Pancreas (tissue), 10 donors: ENCODE measurements around the gene PGGT1B. TPM values are rescaled to one million over a fixed set of nuclear protein-coding genes. Genes with fewer than 3 reads are reported as not detected.

Experiments used
- ATAC-seq, 4 donors: fragments of 200-7000 bp; cut with Tn5 transposase; one replicate each; pipeline versions ENCODE4 v1.8.0 to v1.9.1; 2020; ENCODE audit warnings: mild to moderate bottlenecking in 4 of 4, moderate library complexity in 4 of 4
- DNase-seq, 6 donors: peaks; one replicate each; pipeline ENCODE4 v3.0.0-alpha.2; 2020
- FAIRE-seq: peaks from 2 replicates; lab custom pipeline; 2012; peaks lifted over from hg19 to GRCh38; lab: Jason Lieb, UNC
- H3K27ac ChIP-seq, 4 donors: fragments of 200-600 bp; sonication (generic); 1 replicate in 3 of 4; 2 replicates in 1 of 4; pipeline versions ENCODE4 v1.5.0 to v1.8.0; 2020
- H3K27me3 ChIP-seq, 4 donors: fragments of 200-600 bp; one replicate each; pipeline ENCODE4 v1.8.0; 2021
- H3K36me3 ChIP-seq, 3 donors: fragments of 200-600 bp; sonication (generic) in 1 of 3; one replicate each; pipeline versions ENCODE4 v1.5.0 to v1.8.0; 2020 to 2021
- H3K4me1 ChIP-seq, 3 donors: fragments of 200-600 bp; one replicate each; pipeline ENCODE4 v1.8.0; 2021
- H3K4me3 ChIP-seq, 4 donors: fragments of 200-600 bp; sonication (generic) in 2 of 4; one replicate each; pipeline versions ENCODE4 v1.5.0 to v1.8.0; 2020 to 2021
- H3K9me3 ChIP-seq, 4 donors: fragments of 200-600 bp; one replicate each; pipeline ENCODE4 v1.8.0; 2021
- CTCF ChIP-seq, 4 donors: fragments of 200-600 bp; sonication (generic) in 3 of 4; IDR thresholded peaks; one replicate each; pipeline versions ENCODE4 v1.5.0 to v1.8.0; 2021; ENCODE audit warnings: antibody characterized with exemption in 4 of 4
- WGBS, 2 donors: extraction: QIAGEN DNeasy Blood & Tissue Kit; methylation state at CpG; one replicate each; pipeline ENCODE4 v1.1.7; 2013; 5-methylcytosine and 5-hydroxymethylcytosine counted together
- intact Hi-C, 3 donors: fragments of 100-400 bp; cut with DNase I; formaldehyde crosslinking; loops; one replicate each; pipeline versions ENCODE4 v1.11.1 to v1.14.2; 2022
- polyA plus RNA-seq, 2 donors: library from polyadenylated mRNA; stranded (reverse); fragments of 200-250 nt; gene quantifications; one replicate each; pipeline ENCODE4 v1.2.3, GENCODE V29; 2013
- total RNA-seq, 6 donors: library from RNA; stranded (reverse); fragmentation: NEBNext Ultra II Directional in 4 of 6; extraction: Animal tissue kit (Norgen Biotek cat#: 25700) in 4 of 6; gene quantifications; one replicate each; pipeline versions ENCODE4 v1.2.1 to v1.2.4, GENCODE V29; 2021 to 2023
- donor health status: healthy with polysubstance abuse.
- donor health status: DM: no; HTN: no; CAD: no; lungs with moderate emphysema.
- donor health status: DM: no; HTN: no; CAD: no.
- donor health status: control.
- donor health status: control.
- donor health status: Bipolar disorder and iron deficiency.
- donor health status: DM: yes; HTN: yes; CAD: no.
- donor health status: DM: no; HTN: no; CAD: no.
- donor health status: DM: no; HTN: no; CAD: no.
- donor health status: DM: yes; HTN: yes; CAD: no.

The PGGT1B gene
- total and polyA plus RNA-seq, 8 donors: 1.7 to 24.5 (median 17.7) TPM

DNA sequence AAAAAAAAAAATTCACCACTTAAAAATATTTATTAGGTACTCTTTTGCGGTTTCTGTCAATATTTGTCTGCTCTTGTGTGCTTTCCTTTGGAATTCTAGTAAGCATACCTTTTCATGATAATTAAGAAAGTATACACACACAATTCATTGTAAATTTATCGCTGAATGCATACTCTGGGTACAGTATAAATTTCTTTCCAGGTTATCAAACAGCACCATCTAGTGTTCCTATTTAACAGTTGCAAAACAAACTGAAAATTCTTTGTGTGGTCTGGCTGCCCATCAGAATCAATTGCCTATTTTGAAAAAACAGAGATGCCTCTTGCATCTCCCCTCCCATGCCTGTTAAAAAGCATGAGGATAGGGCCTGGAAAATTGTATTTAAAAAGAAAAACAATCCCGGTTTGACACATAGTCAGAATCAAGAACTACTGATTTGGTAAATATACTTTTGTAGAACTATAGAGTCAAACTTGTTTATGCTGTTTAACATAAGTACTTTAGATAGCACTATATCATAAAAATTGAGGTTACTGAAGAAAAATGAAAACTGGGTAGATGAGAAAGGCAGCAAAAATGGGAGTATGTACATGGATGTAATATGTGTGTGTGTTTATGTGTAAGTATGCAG is 16.2 kb downstream of the PGGT1B start:
- Histone ChIP-seq H3K9me3 (no peaks in the 10 kb centered on the region), H3K4me3 (no peak overlapping the region), H3K4me1 (peaks cover 4 to 17% (median 8%) of the 10 kb centered on the region in 3 donors), H3K27ac (no peak overlapping the region), H3K27me3 (no peaks in the 10 kb centered on the region), H3K36me3 (no peaks in the 10 kb centered on the region)
- peak; percentile 91 for FAIRE-seq
- DNase-seq: no peak
- 8 to 9% methylated on average over 3 of the region's 3 CpGs for WGBS, 2 donors
- peak in 3 of 4 donors; percentile 29 to 64 (median 58) for TF ChIP-seq CTCF (IDR thresholded peaks at IDR 0.05)
- peak; percentile 56 to 86 (median 84) for ATAC-seq
- intact Hi-C loops: loop anchor here in 2 of 3 donors (10.0 kb wide), 2 partner anchors 142 to 152 kb away; no protein-coding TSS in a partner anchor

DNA sequence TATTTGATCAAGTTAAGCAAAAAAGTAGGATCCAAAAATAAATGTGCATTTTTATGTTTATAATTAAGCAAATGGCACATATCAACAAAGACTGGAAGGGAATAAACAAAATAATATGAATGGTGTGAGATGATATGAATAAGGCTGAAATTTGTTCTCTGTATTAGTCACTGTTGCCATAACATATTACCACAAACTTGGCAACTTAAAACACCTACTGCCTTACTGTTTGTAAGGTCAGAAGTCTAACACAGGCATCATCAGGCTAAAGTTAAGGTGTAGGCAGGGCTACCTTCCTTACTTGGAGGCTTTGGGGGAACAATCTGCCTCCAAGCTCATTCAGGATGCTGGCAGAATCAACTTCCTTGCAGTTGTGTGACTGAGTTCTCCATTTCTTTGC is 19.3 kb downstream of the PGGT1B start:
- no peaks in the 10 kb centered on the region for H3K9me3 ChIP-seq
- intact Hi-C loops: loop anchor here in 2 of 3 donors (10.0 kb wide), 2 partner anchors 139 to 149 kb away; no protein-coding TSS in a partner anchor
- peaks cover 0 to 4% (median 0%) of the 10 kb centered on the region in 3 donors for H3K36me3 ChIP-seq
- FAIRE-seq (no peak), DNase-seq (no peak), ATAC-seq (peak in 3 of 4 donors; percentile 21 to 67 (median 65))
- peaks cover 4 to 17% (median 8%) of the 10 kb centered on the region in 3 donors for H3K4me1 ChIP-seq
- no peak for TF ChIP-seq CTCF (IDR thresholded peaks at IDR 0.05)
- H3K27ac ChIP-seq: no peak overlapping the region
- H3K27me3 ChIP-seq: no peaks in the 10 kb centered on the region
- H3K4me3 ChIP-seq: no peak overlapping the region

DNA sequence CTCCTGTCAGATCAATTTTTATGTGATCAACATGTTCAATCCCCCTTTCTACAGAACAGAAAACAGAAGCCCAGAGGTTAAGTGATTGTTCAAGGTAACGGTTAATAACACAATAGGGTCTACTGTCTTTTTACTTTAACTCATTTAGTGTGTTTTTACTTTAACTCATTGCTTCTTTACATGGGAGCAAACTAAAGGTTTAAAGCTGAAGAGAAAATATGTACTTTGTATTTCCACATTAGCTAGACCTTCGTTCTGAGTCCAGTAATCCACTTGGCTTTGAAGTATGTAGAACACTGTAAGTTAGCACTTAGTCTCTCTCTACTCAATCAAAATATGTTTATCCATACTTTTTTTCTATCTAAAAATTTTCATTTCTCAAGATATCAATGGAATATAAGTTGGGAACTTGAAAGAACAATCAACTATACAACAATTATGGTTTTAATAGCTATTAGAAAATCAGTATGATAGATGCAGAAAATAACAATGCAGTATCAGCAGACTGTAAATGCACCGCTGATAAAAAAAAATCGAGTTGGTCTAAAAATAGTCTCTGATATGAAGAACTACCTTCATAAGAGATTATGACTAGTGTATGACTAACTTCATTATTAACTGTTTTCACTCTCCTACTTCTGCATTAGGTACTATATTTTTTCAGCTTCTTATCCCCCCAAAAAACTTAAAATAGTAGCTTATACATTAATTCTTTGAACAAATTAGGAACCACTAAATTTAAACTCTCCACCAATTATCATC is 20.6 kb downstream of the PGGT1B start:
- Histone ChIP-seq H3K36me3 (peaks cover 0 to 4% (median 0%) of the 10 kb centered on the region in 3 donors), H3K27ac (no peak overlapping the region), H3K9me3 (no peaks in the 10 kb centered on the region), H3K4me3 (no peak overlapping the region), H3K27me3 (no peaks in the 10 kb centered on the region), H3K4me1 (peaks cover 7 to 17% (median 17%) of the 10 kb centered on the region in 3 donors)
- no peak for TF ChIP-seq CTCF (IDR thresholded peaks at IDR 0.05)
- FAIRE-seq (no peak), DNase-seq (no peak), ATAC-seq (peak; percentile 59 to 87 (median 70))
- intact Hi-C loops: loop anchor here in 2 of 3 donors (10.0 kb wide), 2 partner anchors 137 to 147 kb away; no protein-coding TSS in a partner anchor
- 32 to 33% methylated on average over 4 of the region's 4 CpGs for WGBS, 2 donors

DNA sequence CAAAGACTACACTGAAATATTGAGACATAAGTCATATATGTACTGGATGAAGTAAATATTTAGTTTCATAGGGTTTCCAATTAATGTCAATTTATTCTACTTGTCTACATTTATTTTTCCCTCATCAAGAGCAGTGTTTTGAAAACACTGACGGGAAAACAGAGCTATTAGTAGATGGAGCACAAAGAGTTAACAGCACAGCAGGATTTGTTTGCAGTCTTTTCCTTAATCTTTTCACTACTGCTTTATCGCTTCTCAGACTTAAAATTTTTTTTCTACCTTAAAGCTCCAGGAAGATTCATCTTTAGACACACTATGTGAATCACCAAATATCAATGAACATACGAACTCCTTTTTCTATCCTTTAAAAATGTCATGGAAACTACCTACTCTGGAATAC is 25.6 kb downstream of the PGGT1B start:
- DNase-seq (no peak), ATAC-seq (peak in 1 of 4 donors; percentile 56), FAIRE-seq (no peak)
- Histone ChIP-seq H3K27ac (no peak overlapping the region), H3K4me3 (no peak overlapping the region), H3K9me3 (no peaks in the 10 kb centered on the region), H3K27me3 (no peaks in the 10 kb centered on the region), H3K36me3 (peaks cover 0 to 4% (median 0%) of the 10 kb centered on the region in 3 donors), H3K4me1 (peaks cover 3 to 15% (median 5%) of the 10 kb centered on the region in 3 donors)
- intact Hi-C loops: no loop called here
- 43% methylated on average over 3 of the region's 3 CpGs for WGBS, 2 donors
- TF ChIP-seq CTCF (IDR thresholded peaks at IDR 0.05): no peak
